GM18858 (cell line): ENCODE measurements around the gene RASA3.
"Not testable (repeated sequence)": the region's sequence is repeated elsewhere in the genome, so short reads cannot be mapped to it uniquely, and the experiment has no call there.

ENCODE experiments used
- ATAC-seq: cut with Tn5 transposase; IDR thresholded peaks from one replicate; pipeline ENCODE4 v1.9.1; 2021; ENCODE audit not compliant: unreplicated experiment

The RASA3 gene

GRCh38 chr13:114102131-114102520, 30.3 kb downstream of the RASA3 start:
- no peak for ATAC-seq

GRCh38 chr13:114101358-114102130, 30.9 kb downstream of the RASA3 start:
- no peak for ATAC-seq

GRCh38 chr13:114100446-114101357, 31.7 kb downstream of the RASA3 start:
- ATAC-seq, result no peak

- no peak for ATAC-seq
These were observed 32.4 kb downstream of the RASA3 start for GRCh38 chr13:114099918-114100445.

GRCh38 chr13:114099191-114099590, 33.2 kb downstream of the RASA3 start:
- ATAC-seq, result no peak

GRCh38 chr13:114098689-114099056, 33.8 kb downstream of the RASA3 start:
- ATAC-seq, result not testable (repeated sequence)

GRCh38 chr13:114097893-114098688, 34.3 kb downstream of the RASA3 start:
- no peak for ATAC-seq

GRCh38 chr13:114097212-114097892, 35.1 kb downstream of the RASA3 start:
- ATAC-seq, result no peak

GRCh38 chr13:114096811-114097211, 35.6 kb downstream of the RASA3 start:
- ATAC-seq, result no peak

- ATAC-seq, result no peak
These were observed 36.4 kb downstream of the RASA3 start for GRCh38 chr13:114096031-114096485.

- ATAC-seq, result no peak
These were observed 36.9 kb downstream of the RASA3 start for GRCh38 chr13:114095486-114095885.

- ATAC-seq, result no peak
These were observed 39.3 kb downstream of the RASA3 start for GRCh38 chr13:114093118-114093517.

- no peak for ATAC-seq
These were observed 40.0 kb downstream of the RASA3 start for GRCh38 chr13:114092468-114092867.

- no peak for ATAC-seq
These were observed 41.9 kb downstream of the RASA3 start for GRCh38 chr13:114090476-114090875.

GRCh38 chr13:114089751-114090400, 42.5 kb downstream of the RASA3 start:
- ATAC-seq, result no peak

GRCh38 chr13:114089341-114089740, 43.1 kb downstream of the RASA3 start:
- no peak for ATAC-seq

GRCh38 chr13:114088863-114089262, 43.6 kb downstream of the RASA3 start:
- ATAC-seq, result no peak

GRCh38 chr13:114088234-114088633, 44.2 kb downstream of the RASA3 start:
- no peak for ATAC-seq

- no peak for ATAC-seq
These were observed 45.0 kb downstream of the RASA3 start for GRCh38 chr13:114087430-114087829.
